ENCODE data around the gene NDUFV2.
"Not testable (repeated sequence)": the region's sequence is repeated elsewhere in the genome, so short reads cannot be mapped to it uniquely, and the experiment has no call there.

NDUFV2 gene

GRCh38 chr18:9102508-9103375 is at the start of gene NDUFV2:
Gene NDUFV2 (plus strand): TSS chr18:9102699. CDS start chr18:9102744, 45 bp downstream.
- DNase-seq = peak; percentile 98 to 99

DNA sequence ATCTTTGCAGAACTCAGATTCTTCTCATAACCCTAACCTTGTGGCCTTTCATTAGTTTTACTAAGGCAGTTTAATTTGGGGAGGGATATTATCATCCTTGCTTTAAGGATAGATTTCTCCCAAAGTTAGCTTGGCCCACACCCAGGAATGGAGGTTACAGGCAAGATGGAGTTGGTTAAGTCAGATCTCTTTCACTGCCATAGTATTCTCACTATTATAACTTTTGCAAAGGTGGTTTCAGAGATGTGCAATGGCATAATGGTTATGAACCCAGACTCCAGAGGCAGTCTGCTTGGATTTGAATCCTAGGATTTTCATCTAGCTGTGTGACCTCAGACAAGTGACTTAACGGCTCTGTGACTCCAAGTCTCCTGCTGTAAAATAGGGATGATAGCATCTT is 48.7 kb upstream of the NDUFV2 start:
- no peak for DNase-seq

- DNase-seq = no peak
Observed at GRCh38 chr18:9055185-9055584, 47.3 kb upstream of the NDUFV2 start.

DNA sequence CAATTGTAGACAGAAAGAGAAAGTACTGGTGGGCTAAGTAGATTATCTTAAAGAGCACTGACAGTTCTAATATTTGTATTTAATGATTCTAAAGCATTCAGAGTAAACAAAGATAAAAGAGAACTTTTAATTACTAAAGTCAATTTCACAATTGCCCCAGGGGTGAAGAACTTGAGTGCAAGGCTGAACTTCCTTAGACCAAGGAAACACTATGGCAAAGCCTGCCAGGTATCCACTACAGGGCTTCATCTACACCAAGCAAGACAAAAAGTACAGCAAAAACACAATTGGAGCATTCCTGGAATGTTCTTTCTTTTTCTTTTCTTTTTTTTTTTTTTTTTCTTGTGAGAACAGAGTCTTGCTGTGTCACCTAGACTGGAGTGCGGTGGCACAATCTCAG is 46.9 kb upstream of the NDUFV2 start:
- DNase-seq = no peak

DNA sequence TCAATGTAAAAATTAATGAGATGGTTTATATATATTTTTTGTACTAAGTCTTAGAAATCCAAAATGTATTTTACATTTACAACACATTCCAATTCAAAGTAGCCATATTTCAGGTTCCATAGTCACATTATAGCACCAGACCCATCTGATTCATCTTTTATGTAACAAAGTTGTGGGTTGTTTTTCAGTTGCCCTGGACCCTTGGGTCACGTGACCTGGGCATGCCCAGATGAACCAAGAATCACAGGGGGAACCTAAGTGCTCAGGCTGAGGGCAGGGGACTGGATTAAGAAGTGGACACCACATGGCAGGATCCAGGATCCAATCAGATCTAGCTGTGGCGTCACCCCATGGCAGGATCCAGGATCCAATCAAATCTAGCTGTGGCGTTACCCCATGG is 44.9 kb upstream of the NDUFV2 start:
- DNase-seq = no peak

- no peak for DNase-seq
Observed at GRCh38 chr18:9058406-9058805, 44.1 kb upstream of the NDUFV2 start.

DNA sequence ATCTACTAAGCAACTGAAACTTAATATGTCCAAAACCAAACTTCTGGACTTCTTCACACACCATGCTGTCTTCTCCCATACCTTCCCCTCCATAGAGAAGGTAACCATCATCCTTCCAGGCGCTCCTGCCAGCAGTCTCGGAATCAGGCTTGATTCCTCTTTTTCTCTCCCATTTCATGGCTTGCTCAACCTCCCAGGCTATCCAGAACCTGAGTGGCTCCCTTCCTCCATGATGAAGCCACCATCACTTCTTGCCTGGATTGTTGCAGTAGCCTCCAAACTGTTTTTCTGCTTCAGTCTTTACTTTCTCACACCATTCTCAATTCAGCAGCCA is 40.1 kb upstream of the NDUFV2 start:
- DNase-seq = no peak

DNA sequence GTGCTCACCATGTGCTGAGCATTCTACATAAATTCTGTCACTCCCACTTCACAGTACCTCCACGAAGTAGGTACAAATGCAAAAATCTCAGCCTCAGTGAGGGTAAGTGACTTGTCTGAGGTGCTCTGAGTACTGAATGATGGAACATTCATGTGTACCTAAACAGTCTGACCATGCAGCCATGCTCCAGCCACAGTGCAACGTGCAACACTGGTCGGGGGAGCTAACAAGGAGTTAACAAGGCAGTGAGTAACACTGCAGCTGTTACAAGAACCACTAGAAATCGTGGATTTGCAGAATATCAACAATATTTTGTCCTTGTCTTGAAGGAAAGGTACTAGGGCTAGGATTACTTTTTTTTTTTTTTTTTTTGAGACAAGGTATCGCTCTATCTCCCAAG is 36.6 kb upstream of the NDUFV2 start:
- DNase-seq = no peak

GRCh38 chr18:9066358-9066757 is 36.1 kb upstream of the NDUFV2 start:
- DNase-seq = no peak

DNA sequence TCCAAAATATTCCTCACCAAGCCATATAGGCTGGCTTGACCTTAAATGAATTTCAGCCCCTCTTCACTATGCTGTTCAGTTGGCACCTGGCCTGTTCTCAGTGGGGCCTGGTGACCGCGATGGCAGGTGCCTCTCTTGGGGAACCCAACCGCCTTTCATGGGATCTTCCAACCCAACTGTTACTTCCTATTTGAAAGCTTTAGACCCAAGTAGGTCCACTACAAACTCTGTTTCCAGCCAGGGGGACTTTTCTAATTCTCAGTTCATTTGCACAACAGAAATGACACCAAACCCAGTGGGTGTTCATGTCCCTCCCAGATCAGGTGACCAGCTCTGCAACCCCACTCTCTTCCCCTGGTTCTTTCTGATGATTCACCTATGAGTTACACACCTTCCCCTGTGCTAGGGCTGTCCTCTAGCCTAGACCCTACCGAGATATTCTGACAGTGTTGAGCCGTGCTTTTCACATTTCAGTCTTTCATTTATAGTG is 35.6 kb upstream of the NDUFV2 start:
- DNase-seq = no peak

- no peak for DNase-seq
Observed at GRCh38 chr18:9067823-9068222, 34.7 kb upstream of the NDUFV2 start.

GRCh38 chr18:9068346-9068745 is 34.2 kb upstream of the NDUFV2 start:
- DNase-seq = no peak

DNA sequence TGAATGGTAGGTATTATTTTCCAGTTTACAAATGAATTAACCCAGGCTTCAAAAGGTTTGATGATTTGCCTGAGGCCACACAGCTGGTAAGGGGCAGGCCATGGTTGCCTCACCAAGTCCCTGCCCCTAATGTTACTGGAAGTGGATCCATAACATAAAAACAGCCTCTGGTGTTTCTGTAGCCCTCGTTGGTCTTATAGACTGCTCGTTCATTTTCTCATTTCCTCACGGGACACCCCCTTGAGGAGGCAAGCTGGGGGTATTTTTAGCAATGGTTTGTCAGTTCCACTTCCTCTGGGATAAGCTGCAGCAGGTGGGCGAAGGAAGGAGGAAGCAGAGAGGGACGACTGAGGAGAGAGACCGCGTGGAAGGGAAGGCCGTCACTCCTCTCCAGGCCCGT is 32.9 kb upstream of the NDUFV2 start:
- no peak for DNase-seq

GRCh38 chr18:9070212-9070611 is 32.3 kb upstream of the NDUFV2 start:
- no peak for DNase-seq

DNA sequence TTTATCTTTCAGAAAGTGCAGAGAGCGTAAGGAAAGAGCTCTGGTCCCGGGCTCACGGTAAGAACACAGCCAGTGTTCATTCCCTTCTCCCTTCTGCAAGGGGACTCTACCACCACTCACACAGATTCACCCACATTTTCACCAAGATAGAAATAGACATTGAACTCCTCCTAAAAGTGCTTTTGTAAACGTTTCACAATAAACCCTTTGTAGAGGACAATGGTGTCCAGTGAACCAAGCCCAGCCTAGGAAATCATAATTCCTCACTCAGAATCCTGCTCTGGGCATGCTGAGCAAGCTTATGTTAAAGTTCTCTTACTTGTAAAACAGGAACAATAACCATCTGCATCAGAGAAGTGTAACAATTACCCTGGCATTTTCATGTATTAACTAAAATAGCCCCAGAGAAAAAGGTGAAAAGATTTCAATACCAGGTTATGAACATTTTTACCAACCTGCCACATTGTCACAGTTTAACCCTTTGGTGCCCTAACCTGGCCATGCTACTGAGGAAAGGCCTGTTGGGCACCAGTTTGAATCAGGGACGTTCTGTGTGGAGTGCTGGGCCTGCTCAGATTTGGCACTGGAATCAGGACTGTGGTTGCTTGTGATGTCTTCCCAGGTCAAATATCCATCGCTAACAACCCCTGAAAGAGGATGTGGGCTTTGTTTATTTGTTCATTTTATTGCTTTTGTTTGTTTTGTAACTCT is 22.5 kb upstream of the NDUFV2 start:
- peak in 1 of 2 experiments; percentile 7 for DNase-seq

DNA sequence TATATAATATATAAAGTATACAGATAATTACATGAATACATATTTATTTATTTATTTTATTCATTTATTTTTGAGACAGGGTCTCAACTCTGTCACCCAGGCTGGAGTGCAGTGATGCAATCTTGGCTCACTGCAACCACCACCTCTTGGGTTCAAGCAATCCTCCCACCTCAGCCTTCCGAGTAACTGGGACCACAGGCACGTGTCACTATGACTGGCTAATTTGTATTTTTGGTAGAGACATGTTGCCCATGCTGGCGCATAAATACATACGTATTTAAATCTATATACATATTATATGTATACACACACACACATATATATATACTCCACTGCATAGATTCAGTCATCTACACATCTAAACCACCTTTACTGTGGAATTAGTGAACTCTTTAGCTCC is 20.6 kb upstream of the NDUFV2 start:
- peak; percentile 66 to 74 for DNase-seq

- peak; percentile 58 to 63 for DNase-seq
Observed at GRCh38 chr18:9082711-9083510, 19.6 kb upstream of the NDUFV2 start.

DNA sequence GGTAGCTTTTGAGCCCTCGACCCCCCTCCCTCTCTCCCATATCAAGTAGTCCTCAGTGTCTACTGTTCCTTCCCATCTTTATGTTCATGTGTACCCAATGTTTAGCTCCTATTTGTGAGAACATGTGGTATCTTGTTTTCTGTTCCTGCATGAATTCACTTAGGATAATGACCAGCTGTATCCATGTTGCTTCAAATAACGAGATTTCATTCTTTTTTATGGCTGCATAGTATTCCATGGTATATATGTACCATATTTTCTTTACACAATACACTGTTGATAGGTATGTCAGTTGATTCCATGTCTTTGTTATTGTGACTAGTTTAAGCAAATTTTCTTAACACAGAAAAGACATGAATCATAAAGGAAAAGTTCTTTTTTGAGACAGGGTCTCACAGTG is 16.5 kb upstream of the NDUFV2 start:
- no peak for DNase-seq

DNA sequence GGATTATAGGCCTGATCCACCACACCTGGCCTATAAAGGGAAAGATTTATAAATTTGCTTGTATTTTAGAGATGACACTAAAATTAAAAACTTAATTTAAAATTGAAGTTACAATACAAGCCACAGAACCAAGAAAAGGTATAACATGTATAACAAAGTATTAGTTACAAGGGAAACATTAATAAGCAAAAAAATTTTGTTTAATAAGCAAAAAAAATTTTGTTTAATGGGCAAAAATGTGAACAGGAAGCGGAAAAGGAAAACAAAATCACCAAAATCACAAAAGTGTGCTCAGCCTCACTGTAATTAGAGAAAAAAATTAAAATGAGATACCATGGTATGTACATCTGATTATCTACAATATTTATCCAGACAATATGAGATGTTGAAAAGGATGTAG is 15.9 kb upstream of the NDUFV2 start:
- DNase-seq = no peak

DNA sequence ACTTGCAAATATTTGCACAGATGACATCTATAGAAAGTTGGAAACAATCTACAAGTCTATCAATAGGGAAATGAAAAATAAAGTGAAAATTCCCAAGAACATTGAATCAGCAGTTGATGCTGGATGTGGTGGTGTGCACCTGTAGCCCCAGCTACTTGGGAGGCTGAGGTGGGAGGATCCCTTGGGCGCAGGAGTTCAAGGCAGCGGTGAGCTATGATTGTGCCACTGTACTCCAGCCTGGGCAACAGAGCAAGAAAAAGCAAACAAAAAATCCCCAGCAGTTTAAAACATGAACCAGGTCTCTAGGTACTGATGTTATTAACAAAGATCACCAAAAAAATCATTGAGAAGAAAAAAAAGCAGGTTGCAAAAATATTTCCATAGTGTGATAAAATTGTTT is 15.4 kb upstream of the NDUFV2 start:
- DNase-seq = no peak

- no peak for DNase-seq
Observed at GRCh38 chr18:9088252-9088651, 14.2 kb upstream of the NDUFV2 start.

- DNase-seq = not testable (repeated sequence)
Observed at GRCh38 chr18:9088727-9089126, 13.8 kb upstream of the NDUFV2 start.

DNA sequence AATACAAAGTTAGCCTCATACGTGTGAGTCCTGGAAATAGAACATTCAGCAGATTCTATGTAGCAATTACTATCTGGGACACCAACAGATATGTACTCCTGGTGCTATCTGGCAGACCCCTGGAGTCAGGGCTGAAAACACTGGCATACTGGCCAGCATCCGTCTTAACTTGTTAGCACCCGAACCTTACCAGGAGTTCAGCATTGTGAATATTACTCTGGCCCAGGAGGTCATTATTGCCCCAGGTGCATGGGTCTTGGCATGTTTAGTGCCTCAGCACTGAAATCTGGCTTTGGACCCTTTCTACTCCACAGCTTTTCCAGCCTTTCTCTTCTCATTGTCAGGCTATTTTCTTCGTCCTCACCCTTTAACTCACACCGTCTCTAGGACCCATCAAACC is 11.9 kb upstream of the NDUFV2 start:
- DNase-seq = peak in 1 of 2 experiments; percentile 42
